ENCODE measurements around the gene CBL. TPM values are rescaled to one million over a fixed set of nuclear protein-coding genes. Genes with fewer than 3 reads are reported as not detected.
"Not testable (repeated sequence)": the region's sequence is repeated elsewhere in the genome, so short reads cannot be mapped to it uniquely, and the experiment has no call there.

CBL gene
- total RNA-seq, 1 experiment from 2014 or later = 56.4 TPM

- Histone ChIP-seq H3K9me3 (ENCODE audit: control insufficient read depth, low read depth, low read length) (no peaks in the 10 kb centered on the region), H2AK5ac (ENCODE audit: insufficient read length, low read length) (no peak overlapping the region), H3K27me3 (ENCODE audit: insufficient read depth, low read length) (no peaks in the 10 kb centered on the region), H3K79me1 (ENCODE audit: insufficient read depth, low read depth, low read length, poor library complexity, severe bottlenecking) (peaks cover 7% of the 10 kb centered on the region), H2BK12ac (ENCODE audit: insufficient read length, low read depth, low read length) (no peak overlapping the region), H3K23ac (ENCODE audit: insufficient read length, low read depth, low read length) (no peak overlapping the region), H2BK5ac (ENCODE audit: insufficient read length, low read length) (no peak overlapping the region), H3K56ac (ENCODE audit: insufficient read length, low read depth, low read length) (no peak overlapping the region), H3T11ph (ENCODE audit: low read length) (no peak overlapping the region), H4K91ac (ENCODE audit: insufficient read length, low read depth, low read length) (no peak overlapping the region), H3K27ac (ENCODE audit: insufficient read length, low read depth, low read length) (no peak overlapping the region), H3K4me2 (ENCODE audit: insufficient read depth, insufficient read length, low read length) (no peak overlapping the region), H3K79me2 (ENCODE audit: insufficient read depth, low read length) (peaks cover 12% of the 10 kb centered on the region; the same call in 1 of the 2 replicates), H4K20me1 (ENCODE audit: control insufficient read depth, insufficient read depth, insufficient read length) (no peaks in the 10 kb centered on the region), H3K4ac (ENCODE audit: low read depth, low read length) (no peak overlapping the region), H4K5ac (ENCODE audit: insufficient read length, low read depth, low read length) (no peak overlapping the region), H3K23me2 (ENCODE audit: insufficient read length, low read depth, low read length, poor library complexity, severe bottlenecking) (no peaks in the 10 kb centered on the region), H2BK20ac (ENCODE audit: low read depth, low read length, poor library complexity, severe bottlenecking) (no peak overlapping the region), H3K9ac (ENCODE audit: extremely low read depth, insufficient read length, low read length) (no peak overlapping the region), H4K8ac (replicated peaks; ENCODE audit: insufficient read length, low read depth, low read length) (no peak overlapping the region), H2BK15ac (ENCODE audit: low read depth, low read length) (no peak overlapping the region), H3K4me1 (ENCODE audit: insufficient read depth, low read length) (no peaks in the 10 kb centered on the region; the same call in 1 of the 2 replicates), H2BK120ac (ENCODE audit: low read depth, low read length, poor library complexity, severe bottlenecking) (no peak overlapping the region), H3K18ac (ENCODE audit: insufficient read length, low read depth, low read length) (no peak overlapping the region), H3K14ac (ENCODE audit: insufficient read depth, low read length) (no peak overlapping the region), H2AFZ (ENCODE audit: low read length) (no peak overlapping the region)
- Mint-ChIP-seq H3K4me3 (no peak overlapping the region), H3K27ac (peak overlapping the region in 1 of 3 experiments; percentile 31; a peak in 4 of 7 replicates), H3K9me3 (no peaks in the 10 kb centered on the region), H3K4me1 (peaks cover 4 to 12% of the 10 kb centered on the region in 2 experiments), H3K27me3 (ENCODE audit: low read depth) (no peaks in the 10 kb centered on the region), H3K36me3 (ENCODE audit: insufficient read depth in 1 of 3, low read depth in 3 of 3) (peaks cover 0 to 4% (median 2%) of the 10 kb centered on the region in 3 experiments; a peak in 3 of 7 replicates)
- DNase-seq = no peak
- no CpG with 5 or more reads among the region's 1 CpG for WGBS (ENCODE audit: extremely low coverage, insufficient read length, low lambda C conversion rate)
- TF ChIP-seq CTCF (conservative IDR thresholded peaks at IDR 0.05) = no peak
These were observed 17.7 kb downstream of the CBL start for GRCh38 chr11:119223856-119224255.

DNA sequence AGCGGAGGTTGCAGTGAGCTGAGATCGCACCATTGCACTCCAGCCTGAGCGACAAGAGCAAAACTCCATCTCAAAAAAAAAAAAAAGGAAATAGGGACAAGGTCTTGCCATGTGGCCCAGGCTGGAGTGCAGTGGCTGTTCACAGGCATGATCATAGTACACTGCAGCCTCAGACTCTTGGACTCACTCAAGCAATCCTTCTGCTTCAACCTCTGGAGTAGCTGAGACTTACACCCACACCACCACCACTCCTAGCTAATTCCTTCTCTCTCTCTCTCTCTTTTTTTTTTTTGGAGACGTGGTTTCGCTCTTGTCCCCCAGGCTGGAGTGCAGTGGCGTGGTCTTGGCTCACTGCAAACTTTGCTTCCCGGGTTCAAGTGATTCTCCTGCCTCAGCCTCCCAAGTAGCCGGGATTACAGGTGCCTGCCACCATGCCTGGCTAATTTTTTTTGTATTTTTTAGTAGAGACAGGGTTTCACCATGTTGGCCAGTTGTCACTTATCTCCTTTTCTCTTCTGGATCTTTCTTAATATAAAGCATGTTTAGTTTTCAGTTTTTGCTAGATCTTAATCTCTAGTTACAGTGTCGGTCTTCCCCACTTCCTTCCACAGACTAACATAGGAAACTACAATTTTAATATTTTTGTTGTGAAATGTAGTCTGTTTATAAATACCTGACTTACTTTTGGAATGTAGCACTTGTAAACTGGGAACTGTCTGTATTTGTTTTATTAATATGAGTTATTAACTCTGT, 22.6 kb downstream of the CBL start:
- not testable (repeated sequence) for H3K27ac ChIP-seq (ENCODE audit: insufficient read length, low read depth, low read length); H4K8ac ChIP-seq (replicated peaks; ENCODE audit: insufficient read length, low read depth, low read length); H2BK12ac ChIP-seq (ENCODE audit: insufficient read length, low read depth, low read length); H3K9me3 Mint-ChIP-seq; H3K14ac ChIP-seq (ENCODE audit: insufficient read depth, low read length); H2BK5ac ChIP-seq (ENCODE audit: insufficient read length, low read length); H4K91ac ChIP-seq (ENCODE audit: insufficient read length, low read depth, low read length); H3K4me3 Mint-ChIP-seq; H3K4me2 ChIP-seq (ENCODE audit: insufficient read depth, insufficient read length, low read length); H2BK15ac ChIP-seq (ENCODE audit: low read depth, low read length); H3K4me1 ChIP-seq (ENCODE audit: insufficient read depth, low read length); H4K20me1 ChIP-seq (ENCODE audit: control insufficient read depth, insufficient read depth, insufficient read length); H2AK5ac ChIP-seq (ENCODE audit: insufficient read length, low read length); H3K4ac ChIP-seq (ENCODE audit: low read depth, low read length); H3K9ac ChIP-seq (ENCODE audit: extremely low read depth, insufficient read length, low read length); H3K23me2 ChIP-seq (ENCODE audit: insufficient read length, low read depth, low read length, poor library complexity, severe bottlenecking); H3K56ac ChIP-seq (ENCODE audit: insufficient read length, low read depth, low read length); H2BK120ac ChIP-seq (ENCODE audit: low read depth, low read length, poor library complexity, severe bottlenecking); H3K27me3 ChIP-seq (ENCODE audit: insufficient read depth, low read length); H3K18ac ChIP-seq (ENCODE audit: insufficient read length, low read depth, low read length); H3T11ph ChIP-seq (ENCODE audit: low read length); H3K27me3 Mint-ChIP-seq (ENCODE audit: low read depth); H3K79me1 ChIP-seq (ENCODE audit: insufficient read depth, low read depth, low read length, poor library complexity, severe bottlenecking); H4K5ac ChIP-seq (ENCODE audit: insufficient read length, low read depth, low read length); H3K23ac ChIP-seq (ENCODE audit: insufficient read length, low read depth, low read length); H2BK20ac ChIP-seq (ENCODE audit: low read depth, low read length, poor library complexity, severe bottlenecking); H3K79me2 ChIP-seq (ENCODE audit: insufficient read depth, low read length); H2AFZ ChIP-seq (ENCODE audit: low read length); H3K9me3 ChIP-seq (ENCODE audit: control insufficient read depth, low read depth, low read length); DNase-seq
- H3K4me1 Mint-ChIP-seq = peaks cover 9 to 18% of the 10 kb centered on the region in 2 experiments
- WGBS (ENCODE audit: extremely low coverage, insufficient read length, low lambda C conversion rate) = no CpG with 5 or more reads among the region's 9 CpGs
- H3K36me3 Mint-ChIP-seq (ENCODE audit: insufficient read depth in 1 of 3, low read depth in 3 of 3) = peaks cover 8 to 26% (median 21%) of the 10 kb centered on the region in 3 experiments; a peak in 5 of 7 replicates
- peak overlapping the region in 1 of 3 experiments; percentile 85; a peak in 3 of 7 replicates for H3K27ac Mint-ChIP-seq

Data from H9 (cell line).